HepG2 (cell line): ENCODE measurements around the gene MICAL3. TPM values are rescaled to one million over a fixed set of nuclear protein-coding genes. Genes with fewer than 3 reads are reported as not detected.
A peak's percentile ranks its signal among the peaks of the same experiment; 100 is the strongest.

Experiments
- JUNB ChIP-seq: sonication (generic); formaldehyde crosslinking; IDR thresholded peaks from 2 replicates; pipeline ENCODE4 v1.8.0; 2022; ENCODE audit warnings: missing genetic modification reagents, mild to moderate bottlenecking, borderline replicate concordance
- KDM4B ChIP-seq: sonication (generic); formaldehyde crosslinking; IDR thresholded peaks from 2 replicates; pipeline ENCODE4 v1.4.0; 2020; ENCODE audit warnings: missing genetic modification reagents
- KLF9 ChIP-seq: IDR thresholded peaks from 2 replicates; pipeline ENCODE4 v1.6.1; 2016; ENCODE audit warnings: low read depth
- MED8 ChIP-seq: sonication (generic); formaldehyde crosslinking; IDR thresholded peaks from 2 replicates; pipeline ENCODE4 v1.8.1; 2023; ENCODE audit warnings: mild to moderate bottlenecking, missing genetic modification reagents; ENCODE audit not compliant: insufficient replicate concordance
- NFIC ChIP-seq: IDR thresholded peaks from 2 replicates; pipeline ENCODE4 v1.6.1; 2012; ENCODE audit warnings: mild to moderate bottlenecking, low read length, inconsistent platforms
- RBM39 ChIP-seq: fragments of 200-400 bp; formaldehyde crosslinking; IDR thresholded peaks from one replicate; pipeline ENCODE4 v1.6.1; 2018; ENCODE audit warnings: antibody characterized with exemption, mild to moderate bottlenecking, low read depth, low read length; ENCODE audit not compliant: poor library complexity, severe bottlenecking
- RXRA ChIP-seq: sonication (generic); formaldehyde crosslinking; IDR thresholded peaks from 2 replicates; pipeline ENCODE4 v1.5.1; 2020; ENCODE audit warnings: missing genetic modification reagents
- SALL2 ChIP-seq: sonication (generic); formaldehyde crosslinking; IDR thresholded peaks from 2 replicates; pipeline ENCODE4 v1.8.1; 2023; ENCODE audit warnings: mild to moderate bottlenecking, missing genetic modification reagents, inconsistent platforms
- THRA ChIP-seq: sonication (generic); formaldehyde crosslinking; IDR thresholded peaks from 2 replicates; pipeline ENCODE4 v1.4.0; 2020; ENCODE audit warnings: missing genetic modification reagents, borderline replicate concordance
- TOPORS ChIP-seq: sonication (generic); formaldehyde crosslinking; IDR thresholded peaks from 2 replicates; pipeline ENCODE4 v1.8.0; 2023; ENCODE audit warnings: mild to moderate bottlenecking, missing genetic modification reagents
- U2AF1 ChIP-seq: fragments of 200-400 bp; formaldehyde crosslinking; optimal IDR thresholded peaks from 2 replicates; pipeline ENCODE3; 2017; ENCODE audit warnings: mild to moderate bottlenecking, low read depth, low read length
- U2AF2 ChIP-seq: fragments of 200-400 bp; formaldehyde crosslinking; IDR thresholded peaks from 2 replicates; pipeline ENCODE4 v1.6.1; 2017; ENCODE audit warnings: low read depth, mild to moderate bottlenecking, low read length
- ZBTB43 ChIP-seq: sonication (generic); formaldehyde crosslinking; conservative IDR thresholded peaks from 2 replicates; pipeline ENCODE4 v1.4.0; 2020; ENCODE audit warnings: missing genetic modification reagents
- ZFP1 ChIP-seq: IDR thresholded peaks from 2 replicates; pipeline ENCODE4 v1.6.1; 2016
- ZNF709 ChIP-seq: sonication (generic); formaldehyde crosslinking; IDR thresholded peaks from 2 replicates; pipeline ENCODE4 v1.5.0; 2020; ENCODE audit warnings: mild to moderate bottlenecking, missing genetic modification reagents
- polyA plus RNA-seq, 8 experiments: library from polyadenylated mRNA; depleted of rRNA in 3 of 8; stranded (reverse) in 7 of 8; unstranded in 1 of 8; fragments of >200 nt; fragmentation: Illumina TruSeq in 4 of 8; extraction: Trizol in 4 of 8; gene quantifications; 2 replicates each; pipeline versions ENCODE4 v1.2.1 to v1.2.3, GENCODE V29; 2011 to 2016; ENCODE audit warnings: low read depth in 4 of 8, missing spikeins in 1 of 8, mixed read lengths in 1 of 8; ENCODE audit not compliant: insufficient read depth in 1 of 8
- total RNA-seq, 5 experiments: library from RNA; depleted of rRNA; stranded (reverse); fragments of >200 nt; fragmentation: Illumina TruSeq; extraction: Trizol; gene quantifications; 2 replicates each; pipeline ENCODE4 v1.2.3, GENCODE V29; 2016; ENCODE audit warnings: low read depth in 1 of 5
- TF ChIP-seq, protein P1 (sequence below): sonication (generic); formaldehyde crosslinking; IDR thresholded peaks from 2 replicates; pipeline ENCODE4 v1.9.0; 2021; ENCODE audit warnings: mild to moderate bottlenecking, missing genetic modification reagents
- TF ChIP-seq, protein P2 (sequence below): sonication (generic); formaldehyde crosslinking; IDR thresholded peaks from 2 replicates; pipeline ENCODE4 v1.4.0; 2020; ENCODE audit warnings: mild to moderate bottlenecking, missing genetic modification reagents
- TF ChIP-seq, protein P3 (sequence below): sonication (generic); formaldehyde crosslinking; conservative IDR thresholded peaks from 2 replicates; pipeline ENCODE4 v1.4.0; 2020; ENCODE audit warnings: missing genetic modification reagents

The MICAL3 gene
- total and polyA plus RNA-seq, 2 of the 13 experiments (the other 11 are each of a cell fraction or from before 2014, with no cell fraction given), result 5.3 to 12.5 TPM

GRCh38 chr22:18001040-18001893 lies 23.1 kb downstream of the MICAL3 start (continued):
- TF ChIP-seq, protein P1, sequence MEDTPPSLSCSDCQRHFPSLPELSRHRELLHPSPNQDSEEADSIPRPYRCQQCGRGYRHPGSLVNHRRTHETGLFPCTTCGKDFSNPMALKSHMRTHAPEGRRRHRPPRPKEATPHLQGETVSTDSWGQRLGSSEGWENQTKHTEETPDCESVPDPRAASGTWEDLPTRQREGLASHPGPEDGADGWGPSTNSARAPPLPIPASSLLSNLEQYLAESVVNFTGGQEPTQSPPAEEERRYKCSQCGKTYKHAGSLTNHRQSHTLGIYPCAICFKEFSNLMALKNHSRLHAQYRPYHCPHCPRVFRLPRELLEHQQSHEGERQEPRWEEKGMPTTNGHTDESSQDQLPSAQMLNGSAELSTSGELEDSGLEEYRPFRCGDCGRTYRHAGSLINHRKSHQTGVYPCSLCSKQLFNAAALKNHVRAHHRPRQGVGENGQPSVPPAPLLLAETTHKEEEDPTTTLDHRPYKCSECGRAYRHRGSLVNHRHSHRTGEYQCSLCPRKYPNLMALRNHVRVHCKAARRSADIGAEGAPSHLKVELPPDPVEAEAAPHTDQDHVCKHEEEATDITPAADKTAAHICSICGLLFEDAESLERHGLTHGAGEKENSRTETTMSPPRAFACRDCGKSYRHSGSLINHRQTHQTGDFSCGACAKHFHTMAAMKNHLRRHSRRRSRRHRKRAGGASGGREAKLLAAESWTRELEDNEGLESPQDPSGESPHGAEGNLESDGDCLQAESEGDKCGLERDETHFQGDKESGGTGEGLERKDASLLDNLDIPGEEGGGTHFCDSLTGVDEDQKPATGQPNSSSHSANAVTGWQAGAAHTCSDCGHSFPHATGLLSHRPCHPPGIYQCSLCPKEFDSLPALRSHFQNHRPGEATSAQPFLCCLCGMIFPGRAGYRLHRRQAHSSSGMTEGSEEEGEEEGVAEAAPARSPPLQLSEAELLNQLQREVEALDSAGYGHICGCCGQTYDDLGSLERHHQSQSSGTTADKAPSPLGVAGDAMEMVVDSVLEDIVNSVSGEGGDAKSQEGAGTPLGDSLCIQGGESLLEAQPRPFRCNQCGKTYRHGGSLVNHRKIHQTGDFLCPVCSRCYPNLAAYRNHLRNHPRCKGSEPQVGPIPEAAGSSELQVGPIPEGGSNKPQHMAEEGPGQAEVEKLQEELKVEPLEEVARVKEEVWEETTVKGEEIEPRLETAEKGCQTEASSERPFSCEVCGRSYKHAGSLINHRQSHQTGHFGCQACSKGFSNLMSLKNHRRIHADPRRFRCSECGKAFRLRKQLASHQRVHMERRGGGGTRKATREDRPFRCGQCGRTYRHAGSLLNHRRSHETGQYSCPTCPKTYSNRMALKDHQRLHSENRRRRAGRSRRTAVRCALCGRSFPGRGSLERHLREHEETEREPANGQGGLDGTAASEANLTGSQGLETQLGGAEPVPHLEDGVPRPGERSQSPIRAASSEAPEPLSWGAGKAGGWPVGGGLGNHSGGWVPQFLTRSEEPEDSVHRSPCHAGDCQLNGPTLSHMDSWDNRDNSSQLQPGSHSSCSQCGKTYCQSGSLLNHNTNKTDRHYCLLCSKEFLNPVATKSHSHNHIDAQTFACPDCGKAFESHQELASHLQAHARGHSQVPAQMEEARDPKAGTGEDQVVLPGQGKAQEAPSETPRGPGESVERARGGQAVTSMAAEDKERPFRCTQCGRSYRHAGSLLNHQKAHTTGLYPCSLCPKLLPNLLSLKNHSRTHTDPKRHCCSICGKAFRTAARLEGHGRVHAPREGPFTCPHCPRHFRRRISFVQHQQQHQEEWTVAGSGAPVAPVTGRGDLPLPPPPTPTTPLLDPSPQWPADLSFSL, result no peak
- TF ChIP-seq U2AF2 (no peak), KLF9 (no peak), JUNB (no peak), ZBTB43 (CRISPR knock-in tag) (no peak; the same call in 1 of the 2 replicates), THRA (CRISPR knock-in tag) (peak; percentile 34; the same call in 1 of the 2 replicates), ZNF709 (CRISPR knock-in tag) (no peak), RBM39 (peak; percentile 43), NFIC (no peak), MED8 (CRISPR knock-in tag) (no peak), TOPORS (CRISPR knock-in tag) (peak; percentile 100), U2AF1 (no peak), KDM4B (CRISPR knock-in tag) (no peak), RXRA (CRISPR knock-in tag) (0 out of 2 replicates have a peak, but pooled peaks have one; percentile 48), ZFP1 (CRISPR knock-in tag) (no peak), SALL2 (CRISPR knock-in tag) (peak; percentile 87; the same call in 1 of the 2 replicates)
- TF ChIP-seq, protein P2, sequence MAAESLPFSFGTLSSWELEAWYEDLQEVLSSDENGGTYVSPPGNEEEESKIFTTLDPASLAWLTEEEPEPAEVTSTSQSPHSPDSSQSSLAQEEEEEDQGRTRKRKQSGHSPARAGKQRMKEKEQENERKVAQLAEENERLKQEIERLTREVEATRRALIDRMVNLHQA (CRISPR knock-in tag), result no peak
- TF ChIP-seq, protein P3, sequence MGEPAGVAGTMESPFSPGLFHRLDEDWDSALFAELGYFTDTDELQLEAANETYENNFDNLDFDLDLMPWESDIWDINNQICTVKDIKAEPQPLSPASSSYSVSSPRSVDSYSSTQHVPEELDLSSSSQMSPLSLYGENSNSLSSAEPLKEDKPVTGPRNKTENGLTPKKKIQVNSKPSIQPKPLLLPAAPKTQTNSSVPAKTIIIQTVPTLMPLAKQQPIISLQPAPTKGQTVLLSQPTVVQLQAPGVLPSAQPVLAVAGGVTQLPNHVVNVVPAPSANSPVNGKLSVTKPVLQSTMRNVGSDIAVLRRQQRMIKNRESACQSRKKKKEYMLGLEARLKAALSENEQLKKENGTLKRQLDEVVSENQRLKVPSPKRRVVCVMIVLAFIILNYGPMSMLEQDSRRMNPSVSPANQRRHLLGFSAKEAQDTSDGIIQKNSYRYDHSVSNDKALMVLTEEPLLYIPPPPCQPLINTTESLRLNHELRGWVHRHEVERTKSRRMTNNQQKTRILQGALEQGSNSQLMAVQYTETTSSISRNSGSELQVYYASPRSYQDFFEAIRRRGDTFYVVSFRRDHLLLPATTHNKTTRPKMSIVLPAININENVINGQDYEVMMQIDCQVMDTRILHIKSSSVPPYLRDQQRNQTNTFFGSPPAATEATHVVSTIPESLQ (CRISPR knock-in tag), result no peak
